Adipose tissue (tissue), 3 donors: ENCODE measurements around the gene PPP2R1B. TPM values are rescaled to one million over a fixed set of nuclear protein-coding genes. Genes with fewer than 3 reads are reported as not detected.

Source experiments
- H3K27ac ChIP-seq: one replicate; pipeline ENCODE4 v1.5.1; 2013; ENCODE audit warnings: low read depth, low read length
- WGBS, 3 donors: extraction: QIAGEN DNeasy Blood & Tissue Kit; methylation state at CpG; one replicate each; pipeline ENCODE4 v1.1.7; 2013; 5-methylcytosine and 5-hydroxymethylcytosine counted together
- polyA plus RNA-seq, 3 donors: library from polyadenylated mRNA; stranded (reverse); fragments of 200-250 nt; gene quantifications; one replicate each; pipeline ENCODE4 v1.2.3, GENCODE V29; 2013
- donor health status: healthy with polysubstance abuse.
- donor health status: Bipolar disorder and iron deficiency.
- donor health status: healthy.

PPP2R1B gene
- 10 to 100 TPM; 12.1 to 75.3 (median 18.8) TPM for polyA plus RNA-seq

DNA sequence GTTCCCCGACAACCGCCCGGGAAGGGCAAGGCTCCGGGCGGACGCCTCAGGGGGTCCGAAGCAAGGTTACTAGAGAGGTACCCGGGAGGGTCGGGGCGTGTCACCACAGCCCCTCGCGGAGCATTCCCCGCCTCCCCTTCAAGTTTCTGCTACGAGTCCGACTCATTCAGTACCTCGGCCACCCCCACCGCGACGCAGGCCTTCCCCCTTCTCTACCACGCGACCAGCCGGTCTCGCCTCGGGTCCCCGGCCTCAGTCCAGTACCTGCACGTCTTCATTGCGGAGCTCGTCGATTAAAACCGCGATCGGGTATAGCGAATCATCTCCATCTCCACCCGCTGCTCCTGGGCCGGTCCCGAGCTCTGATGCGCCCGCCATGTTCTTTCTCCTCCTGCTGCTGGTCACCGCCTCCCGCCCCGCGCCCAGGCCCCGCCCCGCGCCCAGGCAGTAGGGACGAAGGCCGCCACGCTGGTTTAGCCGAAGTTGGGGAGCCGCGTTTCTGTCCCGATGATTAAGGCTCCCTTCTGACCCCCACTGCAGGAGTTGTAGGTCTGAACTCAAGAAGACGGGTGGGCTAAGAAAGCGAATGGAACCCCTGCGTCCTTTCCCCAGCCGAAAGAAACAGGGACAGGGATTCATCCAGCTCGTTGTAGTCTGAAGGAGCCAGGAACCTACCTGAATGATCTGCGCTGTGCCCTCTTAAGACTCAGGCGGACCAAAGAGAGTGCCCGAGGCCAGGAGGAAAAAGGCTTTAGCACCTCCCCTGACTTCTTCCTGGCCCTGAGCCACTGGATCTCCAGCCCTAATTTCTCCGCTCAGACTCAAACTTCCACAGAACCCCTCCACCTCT, at the start of gene PPP2R1B:
PPP2R1B (minus strand) TSS at position 406 of the 850 bp plus-strand sequence; CDS start at position 378, 28 bp downstream.
- 1% methylated on average over 57 to 61 of the region's 61 CpGs for WGBS, 3 donors
- no peak within 1 kb of the TSS for H3K27ac ChIP-seq

DNA sequence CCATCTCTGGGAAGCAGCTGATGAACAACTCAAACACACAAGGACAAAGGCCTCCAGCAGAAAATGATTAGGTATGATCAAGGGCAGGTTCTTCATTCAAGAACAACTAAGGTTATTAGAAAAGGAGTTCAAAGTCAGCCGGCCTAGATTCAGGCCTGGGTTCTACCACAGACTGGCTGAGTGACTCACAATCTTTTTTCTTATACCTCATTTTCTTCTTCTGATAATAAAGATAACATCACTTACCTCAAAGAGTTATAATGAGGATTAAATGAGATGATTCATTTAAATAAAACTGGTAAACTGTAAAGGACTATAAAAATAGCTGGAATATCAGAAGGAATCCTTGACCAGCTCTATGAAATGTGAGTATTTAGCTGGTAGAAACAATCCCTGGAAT, 49.3 kb upstream of the PPP2R1B start:
- H3K27ac ChIP-seq = no peak overlapping the region
- 93 to 100% (median 97%) methylated on average over 1 of the region's 1 CpG for WGBS, 3 donors

DNA sequence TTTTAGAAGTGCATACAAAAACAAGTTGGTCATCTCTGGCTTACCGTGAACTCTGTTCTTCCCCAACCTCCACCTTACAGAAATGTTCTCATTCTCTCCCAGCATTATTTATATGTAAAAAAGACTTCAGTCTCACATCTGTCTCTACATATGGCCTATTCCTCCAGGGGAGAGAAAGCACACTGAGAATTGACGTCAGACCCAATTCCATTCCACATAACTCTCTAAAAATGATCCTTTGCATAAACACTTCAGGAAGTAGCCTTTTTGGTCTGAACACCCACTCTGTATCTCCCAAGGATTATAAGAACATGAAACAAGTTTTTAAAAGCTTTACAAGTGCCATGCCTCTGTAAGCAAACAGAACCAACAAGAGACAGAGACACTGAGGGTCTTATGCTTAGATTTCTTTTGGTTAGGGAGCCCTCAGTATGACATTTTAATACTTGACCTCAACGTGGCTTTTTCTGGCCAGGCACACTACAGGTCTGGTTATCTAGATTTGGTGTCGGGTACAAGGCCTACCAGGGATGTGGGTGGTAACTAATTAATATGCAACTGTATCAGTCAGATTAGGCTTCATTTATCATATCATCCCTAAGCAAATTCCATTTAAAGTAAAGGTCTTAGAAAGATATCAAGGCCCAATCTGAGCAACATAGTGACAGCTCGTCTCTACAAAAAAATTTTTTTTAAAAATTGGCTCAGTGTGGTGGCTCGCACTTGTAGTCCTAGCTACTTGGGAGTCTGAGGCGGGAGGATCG, 48.5 kb upstream of the PPP2R1B start:
- WGBS, 3 donors = 73 to 84% (median 82%) methylated on average over 8 of the region's 8 CpGs

DNA sequence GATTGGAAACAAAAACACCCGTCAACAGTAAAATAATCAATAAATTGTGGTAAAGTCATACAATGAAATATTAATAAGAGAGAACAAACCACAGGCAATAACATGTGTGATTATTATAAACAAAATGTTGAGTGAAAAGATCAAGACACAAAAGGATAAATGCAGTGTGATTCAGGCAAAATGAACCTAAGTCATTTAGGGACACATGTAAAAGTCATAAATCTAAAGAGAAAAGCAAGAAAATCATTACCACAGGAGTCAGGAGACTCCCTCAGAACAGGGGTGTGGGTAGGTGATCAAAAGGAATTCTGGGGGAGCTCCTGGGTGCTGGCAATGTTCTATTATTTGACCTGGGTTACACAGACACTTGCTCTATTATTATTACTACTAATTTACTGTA, 47.9 kb upstream of the PPP2R1B start:
- WGBS, 3 donors = 55 to 96% (median 94%) methylated on average over 1 of the region's 1 CpG
- H3K27ac ChIP-seq = no peak overlapping the region

More for the DNA sequence above, 48.5 kb upstream of the PPP2R1B start:
- no peak overlapping the region for H3K27ac ChIP-seq

DNA sequence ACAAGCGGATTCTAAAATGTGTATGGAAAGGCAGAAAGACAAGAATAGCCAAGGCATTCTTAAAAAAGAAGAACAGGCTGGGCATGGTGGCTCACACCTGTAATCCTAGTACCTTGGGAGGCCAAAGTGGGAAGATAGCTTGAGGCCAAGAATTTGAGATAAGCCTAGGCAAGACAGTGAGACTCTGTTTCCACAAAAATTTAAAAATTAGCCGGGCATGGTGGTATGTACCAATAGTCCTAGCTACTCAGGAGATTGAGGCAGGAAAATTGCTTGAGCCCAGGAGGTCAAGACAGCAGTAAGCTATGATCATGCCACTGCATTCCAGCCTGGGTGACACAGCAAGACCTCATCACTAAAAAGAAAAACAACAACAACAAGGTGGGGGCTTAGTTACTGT, 46.0 kb upstream of the PPP2R1B start:
- 98 to 100% (median 99%) methylated on average over 2 of the region's 2 CpGs for WGBS, 3 donors
- no peak overlapping the region for H3K27ac ChIP-seq

DNA sequence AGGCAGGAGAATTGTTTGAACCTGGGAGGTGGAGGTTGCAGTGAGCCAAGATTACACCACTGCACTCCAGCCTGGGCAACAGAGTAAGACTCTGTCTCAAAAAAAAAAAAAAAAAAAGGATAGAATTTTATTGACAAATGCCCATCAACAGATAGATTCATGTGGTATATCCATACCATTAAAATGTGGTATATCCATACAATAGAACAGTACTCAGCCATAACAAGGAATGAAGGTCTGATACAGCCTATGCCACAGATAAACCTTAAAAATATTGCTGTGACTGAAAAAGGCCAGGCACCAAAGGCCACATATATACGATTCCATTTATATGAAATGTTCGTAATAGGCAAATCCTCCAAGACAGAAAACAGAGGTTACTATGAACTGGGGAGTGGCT, 45.3 kb upstream of the PPP2R1B start:
- no peak overlapping the region for H3K27ac ChIP-seq
- 98 to 100% (median 98%) methylated on average over 2 of the region's 2 CpGs for WGBS, 3 donors

DNA sequence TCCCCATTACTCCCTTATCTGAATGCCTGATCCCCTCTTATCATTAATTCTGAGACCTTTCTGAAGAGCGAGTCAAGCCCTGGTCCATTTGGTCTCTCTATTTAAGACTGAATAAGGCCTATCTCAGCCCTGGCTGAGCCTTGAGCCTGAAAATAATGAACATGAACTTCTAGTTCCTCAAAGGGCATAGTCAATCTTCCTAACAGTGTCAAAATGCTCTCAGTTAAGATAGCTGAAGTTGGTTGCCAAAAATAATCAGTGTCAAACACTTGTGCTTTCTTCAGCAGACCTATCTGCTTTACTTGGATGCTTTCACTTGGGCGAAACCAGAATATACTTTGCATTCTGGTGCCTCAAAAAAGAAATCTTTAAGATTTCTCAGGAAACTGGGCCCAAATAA, 42.6 kb upstream of the PPP2R1B start:
- 97 to 98% (median 97%) methylated on average over 2 of the region's 2 CpGs for WGBS, 3 donors
- no peak overlapping the region for H3K27ac ChIP-seq

DNA sequence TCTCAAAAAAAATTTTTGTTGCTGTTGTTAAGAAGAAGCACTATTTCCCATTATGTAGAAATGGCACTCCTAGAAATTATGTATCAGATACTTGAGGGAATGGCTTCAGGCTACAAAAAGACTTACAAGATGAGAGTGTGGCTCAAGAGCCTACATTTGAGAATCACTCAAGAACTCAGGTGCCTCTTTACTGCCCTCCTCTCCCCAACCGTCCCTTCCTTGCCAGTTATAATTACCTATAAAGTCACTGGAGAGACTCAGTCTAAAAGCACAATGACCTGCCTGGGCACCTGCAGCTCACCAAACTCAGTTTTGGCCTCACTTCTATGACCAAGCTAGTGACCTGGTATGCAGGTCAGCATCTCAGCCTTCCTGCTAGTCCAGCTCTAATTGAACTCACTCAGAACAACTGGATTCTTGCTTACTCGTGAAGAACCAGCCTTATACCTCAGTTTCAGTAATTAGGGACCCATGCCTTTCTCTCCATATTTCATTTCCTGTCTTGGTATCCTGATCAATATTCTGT, 41.9 kb upstream of the PPP2R1B start:
- 95 to 97% (median 97%) methylated on average over 2 of the region's 2 CpGs for WGBS, 3 donors
- H3K27ac ChIP-seq = no peak overlapping the region

DNA sequence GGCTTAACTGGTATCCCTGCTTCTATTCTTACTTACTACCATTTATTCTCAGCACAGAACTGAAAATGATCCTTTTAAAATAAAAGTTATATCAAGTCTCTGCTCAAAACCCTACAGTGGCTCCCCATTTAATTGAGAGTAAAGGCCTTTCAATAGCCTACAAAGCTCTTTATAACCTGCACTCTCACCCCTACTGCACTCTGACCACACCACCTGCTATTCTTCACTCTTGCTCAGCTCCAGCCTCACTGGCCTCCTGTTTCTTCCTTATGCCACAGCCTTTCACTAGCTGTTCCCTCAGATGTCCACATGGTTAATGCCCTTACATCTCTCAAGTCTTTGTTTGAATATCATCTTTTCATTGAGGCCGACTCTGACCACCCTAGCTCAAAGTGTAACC, 40.9 kb upstream of the PPP2R1B start:
- no peak overlapping the region for H3K27ac ChIP-seq
- WGBS, 3 donors = 83 to 94% (median 93%) methylated on average over 1 of the region's 1 CpG

DNA sequence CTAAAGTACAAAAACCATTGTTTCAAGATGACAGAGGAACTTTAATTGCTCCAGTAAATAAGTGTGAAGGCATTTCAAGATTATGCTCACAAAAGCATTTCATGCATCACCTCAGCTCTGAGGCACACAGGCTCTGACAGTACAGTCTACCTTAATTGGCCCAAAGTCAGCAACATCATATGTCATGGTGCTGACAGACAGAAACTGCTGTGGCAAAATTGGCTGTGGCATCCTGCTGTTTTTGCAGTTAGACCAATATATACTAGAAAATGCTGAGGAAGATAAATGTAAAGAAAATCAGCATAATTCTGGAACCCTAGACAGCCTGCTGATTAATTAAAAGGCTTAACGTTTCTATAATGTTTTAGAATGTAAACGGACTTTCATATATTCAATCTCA, 34.9 kb upstream of the PPP2R1B start:
- WGBS, 3 donors = 55 to 93% (median 87%) methylated on average over 2 of the region's 2 CpGs
- H3K27ac ChIP-seq = no peak overlapping the region

DNA sequence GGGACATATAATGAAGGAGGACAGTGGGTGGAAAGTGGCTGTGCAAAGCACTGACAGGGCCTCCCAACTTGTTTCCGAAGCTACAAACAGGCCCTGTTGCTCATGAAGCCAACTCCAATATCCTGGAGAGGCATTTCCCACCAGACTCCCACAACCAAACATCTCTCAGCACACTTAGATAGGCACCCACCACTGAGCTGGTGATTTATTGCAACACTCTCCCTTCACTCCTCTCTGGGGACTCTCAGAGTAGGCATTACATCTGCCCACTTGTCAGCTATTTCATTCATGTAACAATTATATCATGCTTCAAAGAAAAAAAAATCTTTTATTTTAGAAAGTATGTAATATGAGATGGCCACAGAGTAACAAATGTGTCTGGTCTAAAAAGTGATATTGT, 32.1 kb upstream of the PPP2R1B start:
- no peak overlapping the region for H3K27ac ChIP-seq
- WGBS, 3 donors = 91 to 100% (median 95%) methylated on average over 1 of the region's 1 CpG

DNA sequence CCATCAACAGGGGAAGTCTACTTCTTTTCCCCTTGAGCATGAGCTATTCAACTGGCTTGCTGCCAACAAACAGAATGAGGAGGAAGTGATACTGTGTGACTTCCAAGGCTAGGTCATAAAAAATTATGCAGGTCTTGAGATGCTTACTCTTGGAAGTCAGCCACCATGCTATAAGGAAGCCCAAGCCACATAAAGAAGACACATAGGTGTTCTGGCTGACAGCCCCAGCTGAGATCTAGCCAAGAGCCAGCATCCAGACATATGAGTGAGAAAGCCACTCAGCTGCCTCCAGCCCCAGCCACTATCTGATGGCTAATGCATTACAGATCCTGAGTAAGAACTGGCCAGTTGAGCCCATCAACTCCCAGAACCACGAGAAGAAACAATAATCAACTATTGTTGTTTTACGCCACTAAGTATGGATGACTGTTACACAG, 31.0 kb upstream of the PPP2R1B start:
- no peak overlapping the region for H3K27ac ChIP-seq
- WGBS, 3 donors = 94 to 100% (median 98%) methylated on average over 2 of the region's 2 CpGs

DNA sequence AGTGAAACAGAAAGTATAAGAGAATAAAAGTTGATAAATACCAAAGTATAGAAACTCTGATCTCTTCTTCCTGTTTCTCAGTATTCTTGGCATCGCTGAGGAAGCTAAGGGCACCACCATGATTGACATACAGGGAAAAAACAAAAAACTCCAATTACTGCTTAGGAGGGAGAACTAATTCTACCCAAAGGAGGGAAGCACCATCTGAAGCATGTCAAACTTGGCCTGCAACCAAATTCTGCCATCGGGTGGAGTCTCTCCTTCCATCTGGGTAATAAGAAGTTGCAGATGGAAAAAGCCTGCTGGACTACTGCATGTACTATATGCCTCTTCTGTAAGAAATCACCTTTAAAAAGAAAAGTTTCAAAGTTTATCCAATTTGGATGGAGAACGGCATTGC, 30.5 kb upstream of the PPP2R1B start:
- WGBS, 3 donors = 63 to 82% (median 68%) methylated on average over 3 of the region's 3 CpGs
- no peak overlapping the region for H3K27ac ChIP-seq

DNA sequence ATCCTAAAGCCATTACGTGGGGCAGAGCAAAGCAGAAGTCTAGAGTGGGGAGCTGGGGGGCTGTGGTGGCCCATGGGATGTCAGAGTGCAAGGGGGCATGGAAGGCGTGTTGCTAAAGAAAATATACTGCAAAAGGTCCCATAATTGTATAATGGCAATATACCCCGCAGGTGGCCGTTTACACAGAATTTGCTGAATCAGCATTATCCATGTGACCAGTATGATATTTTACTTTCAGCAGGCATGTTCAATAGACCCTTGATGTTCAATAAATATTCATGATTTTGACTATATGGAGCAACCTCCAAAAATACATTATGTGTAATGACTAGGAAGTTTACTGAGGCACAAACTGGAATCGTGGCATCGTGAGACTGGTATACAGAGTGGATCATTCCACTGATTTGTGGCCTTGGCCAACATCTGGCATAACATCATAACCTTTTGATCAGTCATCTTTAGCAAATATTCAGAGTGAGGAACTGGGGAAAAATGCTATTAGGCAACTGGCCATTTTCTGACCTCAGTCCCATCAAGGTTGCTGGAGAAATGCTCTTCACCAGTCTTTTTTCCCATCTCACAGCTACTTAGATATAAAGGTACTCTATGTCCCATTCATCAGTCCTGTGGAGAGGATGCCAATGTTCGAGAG, 29.3 kb upstream of the PPP2R1B start:
- WGBS, 3 donors = 91 to 94% (median 91%) methylated on average over 7 of the region's 7 CpGs
- H3K27ac ChIP-seq = no peak overlapping the region

DNA sequence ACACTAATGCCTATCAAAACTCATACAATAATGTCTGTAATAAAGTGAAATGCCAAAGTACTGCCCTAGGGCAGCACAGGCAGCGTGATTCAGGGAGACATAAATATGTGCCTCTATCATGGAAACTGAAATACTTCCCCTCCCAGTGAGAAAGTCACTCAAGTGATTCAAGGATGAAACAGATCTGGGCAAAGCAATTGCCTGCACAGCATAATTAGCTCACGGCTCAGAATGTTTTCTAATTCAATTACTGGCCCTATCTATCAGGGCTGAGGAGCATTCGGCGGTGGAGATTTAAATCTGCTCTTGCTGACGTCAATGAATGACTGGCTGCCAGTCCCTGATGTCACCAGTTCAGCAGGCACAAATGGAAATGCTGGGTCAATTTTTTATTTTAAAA, 27.7 kb upstream of the PPP2R1B start:
- no peak overlapping the region for H3K27ac ChIP-seq
- WGBS, 3 donors = 73 to 89% (median 81%) methylated on average over 5 of the region's 5 CpGs

DNA sequence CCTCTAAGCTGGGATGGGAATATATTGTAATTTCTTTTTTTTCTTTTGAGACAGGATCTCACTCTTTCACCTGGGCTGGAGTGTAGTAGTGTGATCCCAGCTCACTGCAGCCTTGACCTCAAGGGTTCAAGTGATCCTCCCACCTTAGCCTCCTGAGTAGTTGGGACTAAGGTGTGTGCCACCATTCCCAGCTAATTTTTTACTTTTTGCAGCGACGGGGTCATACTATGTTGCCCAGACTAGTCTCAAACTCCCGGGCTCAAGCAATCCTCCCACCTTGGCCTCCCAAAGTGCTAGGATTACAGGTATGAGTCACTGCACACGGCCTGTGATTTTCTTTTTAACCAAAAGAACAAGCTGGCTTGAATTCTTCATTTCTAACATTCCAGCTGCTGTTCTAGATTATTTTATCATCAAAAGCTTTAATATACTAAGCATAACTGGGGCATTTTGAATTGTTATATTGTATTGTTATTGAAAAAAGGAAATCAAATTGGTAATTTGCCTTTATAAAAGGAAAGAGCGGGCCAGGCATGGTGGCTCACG, 26.8 kb upstream of the PPP2R1B start:
- no peak overlapping the region for H3K27ac ChIP-seq
- WGBS, 3 donors = 89 to 93% (median 90%) methylated on average over 6 of the region's 6 CpGs

DNA sequence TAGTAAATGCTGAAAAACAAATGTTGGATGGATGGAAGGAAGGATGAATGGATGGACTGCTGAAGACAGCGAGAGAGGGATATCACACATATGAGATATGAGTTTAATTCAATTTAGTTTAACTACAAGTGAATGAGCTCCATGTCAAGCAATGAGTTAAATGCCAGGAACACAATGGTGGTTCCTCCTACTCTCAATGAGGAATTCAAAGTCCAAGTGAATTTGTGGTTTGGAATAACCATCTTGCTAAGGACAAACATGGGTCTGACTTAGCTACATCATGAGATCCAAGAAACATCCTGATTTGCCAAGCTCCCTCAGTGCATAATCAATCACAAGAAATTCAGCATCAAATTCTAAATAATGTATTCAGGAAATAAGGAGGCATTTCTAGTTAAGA, 26.1 kb upstream of the PPP2R1B start:
- H3K27ac ChIP-seq = no peak overlapping the region
- whole genome bisulfite sequencing, 3 donors = 94 to 100% (median 97%) methylated on average over 1 of the region's 1 CpG

DNA sequence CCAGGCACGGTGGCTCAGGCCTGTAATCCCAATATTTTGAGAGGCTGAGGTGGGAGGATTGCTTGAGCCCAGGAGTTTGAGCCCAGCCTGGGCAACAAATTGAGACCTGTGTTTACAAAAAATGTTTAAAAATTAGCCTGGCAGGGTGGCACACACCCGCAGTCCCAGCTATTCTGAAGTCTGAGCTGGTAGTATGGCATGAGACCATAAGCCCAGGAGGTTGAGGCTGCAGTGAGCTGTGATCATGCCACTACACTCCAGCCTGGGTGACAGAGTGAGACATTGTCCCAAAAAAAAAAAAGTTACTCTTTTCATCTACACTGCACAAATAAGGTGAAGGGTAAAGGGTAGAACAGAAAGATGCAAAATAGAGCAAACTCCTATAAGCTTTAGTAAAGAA, 22.3 kb upstream of the PPP2R1B start:
- WGBS, 3 donors = 67 to 89% (median 73%) methylated on average over 2 of the region's 2 CpGs
- no peak overlapping the region for H3K27ac ChIP-seq

DNA sequence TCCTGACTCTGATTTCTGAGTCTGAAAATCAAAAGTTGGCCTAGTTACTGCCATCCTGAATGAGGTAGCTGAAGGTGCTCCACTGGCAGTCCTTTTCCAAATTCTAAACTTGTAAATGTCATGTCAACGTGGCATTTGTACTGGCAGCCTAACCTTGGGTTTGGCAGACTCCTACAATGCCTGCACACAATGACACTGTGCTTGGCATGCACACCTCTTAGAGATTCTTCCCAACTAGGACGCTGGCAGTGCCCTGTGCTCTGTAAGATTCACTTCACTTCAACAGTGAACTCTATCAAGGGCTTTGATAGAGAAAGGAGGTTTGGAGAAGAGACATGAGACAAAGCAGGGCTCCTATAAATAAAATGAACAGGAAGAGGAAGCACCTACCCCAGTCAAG, 21.9 kb upstream of the PPP2R1B start:
- WGBS, 3 donors = 48 to 79% (median 57%) methylated on average over 2 of the region's 2 CpGs
- H3K27ac ChIP-seq = no peak overlapping the region
